GM21723 (cell line): ENCODE measurements around the gene TNFRSF8.
A peak's percentile ranks its signal among the peaks of the same experiment; 100 is the strongest.

Experiments used
- ATAC-seq: cut with Tn5 transposase; IDR thresholded peaks from one replicate; pipeline ENCODE4 v1.9.1; 2021; ENCODE audit warnings: mild to moderate bottlenecking, moderate library complexity; ENCODE audit not compliant: unreplicated experiment

The TNFRSF8 gene

DNA sequence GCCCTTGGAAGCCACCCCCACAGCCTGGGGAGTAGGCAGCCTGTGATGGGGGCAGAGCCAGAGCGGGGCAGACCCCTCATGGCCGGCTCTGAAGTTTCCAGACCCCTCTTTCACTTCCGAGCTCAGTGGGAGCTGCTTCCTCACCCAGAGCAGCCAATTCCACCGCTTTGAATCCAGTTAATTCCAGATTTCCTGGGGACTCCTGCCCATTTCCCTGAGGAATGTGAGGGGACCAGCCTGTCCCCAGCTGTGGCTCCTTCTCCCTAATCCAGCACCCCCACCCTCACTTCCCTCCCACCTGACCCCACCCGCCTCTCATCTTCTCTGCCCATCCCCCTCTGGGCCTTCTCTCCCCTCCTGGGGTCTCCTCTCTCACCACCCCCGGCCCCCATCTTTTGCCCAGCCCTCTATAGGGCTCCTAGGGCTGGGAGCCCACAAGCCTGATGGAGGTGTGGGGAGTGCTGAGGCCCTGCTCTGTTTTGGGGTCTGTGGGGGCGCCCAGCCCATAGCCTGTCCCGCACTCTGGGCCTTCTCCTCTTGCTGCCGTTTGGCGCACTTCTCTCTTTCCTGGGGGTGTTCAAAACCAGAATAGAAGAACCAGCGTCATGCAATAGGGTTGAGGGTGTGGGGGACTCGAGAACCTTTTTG is 77.5 kb downstream of the TNFRSF8 start:
- ATAC-seq, result no peak

DNA sequence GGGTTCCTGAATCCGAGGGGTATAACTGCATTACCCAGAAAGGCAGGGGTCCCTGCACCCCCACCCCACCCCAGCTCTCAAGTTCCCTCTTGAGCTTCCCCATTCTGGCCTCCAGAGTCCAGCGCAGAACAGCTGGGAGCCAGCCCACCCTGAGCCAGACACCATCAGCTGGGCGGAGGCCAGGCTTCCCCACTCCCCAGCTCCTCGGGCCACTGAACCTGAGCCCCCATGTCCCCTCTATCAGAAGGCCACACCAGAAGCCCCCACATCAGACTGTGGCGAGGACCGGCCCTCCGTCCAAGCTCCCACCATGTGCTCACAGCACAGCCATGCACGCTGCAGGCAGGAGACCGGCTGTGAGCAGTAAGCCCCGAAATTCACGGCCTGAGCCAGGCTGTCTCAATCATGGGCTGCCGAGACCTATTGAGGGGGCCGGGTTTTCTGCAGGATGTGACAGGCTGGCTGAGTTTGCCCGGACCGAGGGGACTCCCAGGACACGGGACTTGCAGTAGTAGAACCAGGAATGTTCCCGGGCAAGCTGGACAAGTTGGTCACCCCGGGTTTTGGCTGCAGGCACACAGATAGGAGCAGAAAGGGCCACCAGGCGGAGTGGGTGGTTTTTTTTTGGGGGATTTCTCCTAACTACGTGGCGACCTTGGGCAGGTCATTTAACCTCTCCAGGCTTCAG is 78.2 kb downstream of the TNFRSF8 start:
- ATAC-seq, result no peak

DNA sequence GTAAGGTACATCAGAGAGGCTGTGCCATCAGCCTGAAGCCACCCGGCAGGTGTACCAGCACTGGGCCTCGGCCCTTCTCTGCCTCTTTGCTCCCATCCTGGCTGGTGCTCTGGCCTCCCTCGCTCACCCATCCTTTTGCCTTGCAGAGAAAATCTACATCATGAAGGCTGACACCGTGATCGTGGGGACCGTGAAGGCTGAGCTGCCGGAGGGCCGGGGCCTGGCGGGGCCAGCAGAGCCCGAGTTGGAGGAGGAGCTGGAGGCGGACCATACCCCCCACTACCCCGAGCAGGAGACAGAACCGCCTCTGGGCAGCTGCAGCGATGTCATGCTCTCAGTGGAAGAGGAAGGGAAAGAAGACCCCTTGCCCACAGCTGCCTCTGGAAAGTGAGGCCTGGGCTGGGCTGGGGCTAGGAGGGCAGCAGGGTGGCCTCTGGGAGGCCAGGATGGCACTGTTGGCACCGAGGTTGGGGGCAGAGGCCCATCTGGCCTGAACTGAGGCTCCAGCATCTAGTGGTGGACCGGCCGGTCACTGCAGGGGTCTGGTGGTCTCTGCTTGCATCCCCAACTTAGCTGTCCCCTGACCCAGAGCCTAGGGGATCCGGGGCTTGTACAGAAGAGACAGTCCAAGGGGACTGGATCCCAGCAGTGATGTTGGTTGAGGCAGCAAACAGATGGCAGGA is 79.2 kb downstream of the TNFRSF8 start:
- ATAC-seq, result no peak

DNA sequence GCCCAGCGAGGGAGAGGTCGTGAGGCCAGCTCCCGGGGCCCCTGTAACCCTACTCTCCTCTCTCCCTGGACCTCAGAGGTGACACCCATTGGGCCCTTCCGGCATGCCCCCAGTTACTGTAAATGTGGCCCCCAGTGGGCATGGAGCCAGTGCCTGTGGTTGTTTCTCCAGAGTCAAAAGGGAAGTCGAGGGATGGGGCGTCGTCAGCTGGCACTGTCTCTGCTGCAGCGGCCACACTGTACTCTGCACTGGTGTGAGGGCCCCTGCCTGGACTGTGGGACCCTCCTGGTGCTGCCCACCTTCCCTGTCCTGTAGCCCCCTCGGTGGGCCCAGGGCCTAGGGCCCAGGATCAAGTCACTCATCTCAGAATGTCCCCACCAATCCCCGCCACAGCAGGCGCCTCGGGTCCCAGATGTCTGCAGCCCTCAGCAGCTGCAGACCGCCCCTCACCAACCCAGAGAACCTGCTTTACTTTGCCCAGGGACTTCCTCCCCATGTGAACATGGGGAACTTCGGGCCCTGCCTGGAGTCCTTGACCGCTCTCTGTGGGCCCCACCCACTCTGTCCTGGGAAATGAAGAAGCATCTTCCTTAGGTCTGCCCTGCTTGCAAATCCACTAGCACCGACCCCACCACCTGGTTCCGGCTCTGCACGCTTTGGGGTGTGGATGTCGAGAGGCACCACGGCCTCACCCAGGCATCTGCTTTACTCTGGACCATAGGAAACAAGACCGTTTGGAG is 80.0 kb downstream of the TNFRSF8 start:
- no peak for ATAC-seq

DNA sequence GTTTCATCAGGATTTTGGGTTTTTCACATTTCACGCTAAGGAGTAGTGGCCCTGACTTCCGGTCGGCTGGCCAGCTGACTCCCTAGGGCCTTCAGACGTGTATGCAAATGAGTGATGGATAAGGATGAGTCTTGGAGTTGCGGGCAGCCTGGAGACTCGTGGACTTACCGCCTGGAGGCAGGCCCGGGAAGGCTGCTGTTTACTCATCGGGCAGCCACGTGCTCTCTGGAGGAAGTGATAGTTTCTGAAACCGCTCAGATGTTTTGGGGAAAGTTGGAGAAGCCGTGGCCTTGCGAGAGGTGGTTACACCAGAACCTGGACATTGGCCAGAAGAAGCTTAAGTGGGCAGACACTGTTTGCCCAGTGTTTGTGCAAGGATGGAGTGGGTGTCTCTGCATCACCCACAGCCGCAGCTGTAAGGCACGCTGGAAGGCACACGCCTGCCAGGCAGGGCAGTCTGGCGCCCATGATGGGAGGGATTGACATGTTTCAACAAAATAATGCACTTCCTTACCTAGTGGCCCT is 80.6 kb downstream of the TNFRSF8 start:
- no peak for ATAC-seq

DNA sequence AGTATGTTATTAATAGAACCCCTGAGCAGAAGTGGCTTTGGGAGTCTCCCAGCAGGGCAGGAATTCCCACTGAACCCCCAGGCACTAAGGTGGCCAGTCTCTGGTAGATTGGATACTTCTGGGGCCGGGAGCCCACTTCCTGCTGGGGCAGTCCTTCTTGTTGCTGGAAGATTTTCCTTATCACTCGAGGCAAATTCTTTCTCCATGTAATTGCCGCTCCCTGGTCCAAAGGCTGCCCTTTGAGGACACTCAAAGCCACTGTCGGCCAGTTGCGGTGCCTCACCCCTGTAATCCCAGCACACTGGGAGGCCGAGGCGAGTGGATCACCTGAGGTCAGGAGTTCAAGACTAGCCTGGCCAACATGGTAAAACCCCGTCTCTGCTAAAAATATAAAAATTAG is 81.1 kb downstream of the TNFRSF8 start:
- no peak for ATAC-seq

DNA sequence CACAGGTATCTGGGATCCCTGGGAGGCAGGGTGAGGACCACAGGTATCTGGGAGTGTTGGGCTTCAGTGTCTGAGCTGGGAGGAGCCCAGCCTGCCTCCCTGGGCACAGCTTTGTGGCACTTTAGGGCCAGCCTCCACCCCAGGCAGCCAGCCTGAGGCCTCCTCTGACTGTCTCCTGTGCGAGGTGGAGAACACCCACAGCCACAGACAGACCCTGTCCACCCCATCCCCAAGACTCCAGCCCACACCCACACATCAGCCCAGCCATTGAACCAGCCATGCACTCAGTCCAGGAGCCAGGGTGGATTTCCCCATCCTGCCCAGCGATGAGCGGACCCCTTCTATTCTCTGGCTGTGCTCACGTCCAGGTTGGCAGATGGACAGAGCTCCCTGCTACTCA is 81.9 kb downstream of the TNFRSF8 start:
- no peak for ATAC-seq

DNA sequence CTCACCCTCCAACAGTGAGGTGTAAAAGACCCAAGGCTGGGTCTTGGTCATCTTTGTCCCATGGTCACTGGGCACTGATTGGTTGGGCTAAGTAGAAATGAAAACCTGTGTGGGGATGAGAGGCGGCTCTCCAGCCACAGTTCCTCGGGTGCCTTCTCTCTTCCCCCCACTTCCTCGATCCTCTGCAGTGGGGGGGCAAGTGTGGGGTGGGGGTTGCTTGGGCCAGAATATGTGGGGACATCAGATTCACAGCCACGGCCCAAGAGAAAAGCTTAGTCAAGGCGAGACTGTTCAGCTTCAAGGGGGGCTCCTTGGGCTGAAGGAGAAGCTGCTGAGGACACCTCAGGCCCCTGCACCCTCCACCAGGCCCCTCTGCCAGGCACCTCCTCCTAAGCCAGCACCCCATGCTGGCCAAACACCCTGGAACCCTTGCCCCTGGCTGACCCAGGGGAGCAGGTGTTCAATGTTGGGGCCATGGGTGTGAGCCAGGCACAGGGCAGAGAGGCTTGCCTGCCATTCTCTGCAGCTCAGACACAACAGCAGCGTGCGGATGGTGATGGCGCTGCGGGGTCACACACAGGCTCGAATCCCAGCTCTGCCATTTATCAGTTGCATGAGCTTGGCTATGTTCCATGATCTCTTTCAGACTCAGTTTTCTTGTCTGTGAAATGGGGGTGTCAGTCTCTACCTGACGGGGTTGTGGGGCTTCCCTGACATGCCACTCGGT is 82.7 kb downstream of the TNFRSF8 start:
- ATAC-seq, result no peak

DNA sequence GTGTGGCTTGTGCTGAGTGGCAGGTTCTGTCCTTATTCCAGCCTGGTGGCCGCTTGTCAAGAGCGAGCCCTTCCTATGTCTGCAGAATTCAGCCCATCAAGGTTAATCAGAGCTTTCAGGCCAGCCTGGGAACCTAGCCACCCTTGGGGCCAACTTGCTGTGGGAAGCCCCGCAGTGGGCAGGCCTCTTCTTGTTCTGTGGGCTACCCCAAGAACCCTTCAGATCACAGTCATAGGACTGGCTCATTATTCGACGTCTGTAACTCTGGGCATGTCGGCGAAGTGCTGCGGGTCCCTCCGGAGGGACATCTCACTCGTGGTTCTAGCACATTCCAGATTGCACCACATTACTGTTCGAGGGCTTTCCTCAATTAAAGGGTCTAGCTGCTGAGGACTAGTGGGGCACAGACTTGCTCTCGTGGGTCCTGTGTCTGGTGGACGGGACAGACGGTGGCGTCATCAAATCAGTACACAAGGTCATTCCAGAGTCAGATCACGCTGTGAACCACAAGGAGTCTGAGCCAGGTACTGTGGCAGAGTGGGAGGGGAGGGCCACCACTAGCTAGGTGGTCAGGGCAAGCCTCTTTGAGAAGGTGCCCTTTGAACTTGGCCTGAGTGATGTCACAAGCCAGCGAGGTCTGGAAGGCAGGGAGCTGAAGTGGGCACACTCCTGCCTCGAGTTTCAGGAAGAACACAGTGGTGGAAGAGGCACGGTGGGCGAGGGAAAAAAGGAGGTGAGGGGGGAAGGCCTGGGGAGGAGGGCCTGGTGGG is 83.4 kb downstream of the TNFRSF8 start:
- ATAC-seq, result no peak

DNA sequence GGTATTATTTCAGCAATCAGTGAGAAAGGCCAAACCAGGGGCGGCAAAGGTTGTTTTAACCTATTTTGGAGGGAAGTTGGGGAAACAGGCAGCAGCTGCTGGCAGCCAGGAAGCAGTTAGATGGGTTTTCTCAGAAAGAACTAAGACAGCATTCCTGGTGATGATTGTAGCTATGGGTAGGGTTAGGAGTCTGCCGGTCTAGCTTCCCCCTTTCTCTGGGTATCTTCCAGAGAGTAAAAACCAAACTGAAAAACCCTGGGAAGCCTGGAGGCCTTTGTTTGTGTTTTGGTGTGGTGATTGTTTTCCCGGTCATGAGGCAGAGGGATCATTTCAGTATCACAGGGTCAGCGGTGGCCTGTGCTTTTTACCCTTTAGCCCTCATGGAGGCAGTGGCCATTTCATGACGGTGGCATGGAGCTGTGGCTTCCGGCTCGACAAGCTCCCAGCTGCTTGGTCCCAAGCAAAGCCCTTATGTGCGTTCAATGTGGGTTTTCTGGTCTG is 84.1 kb downstream of the TNFRSF8 start:
- ATAC-seq, result no peak

DNA sequence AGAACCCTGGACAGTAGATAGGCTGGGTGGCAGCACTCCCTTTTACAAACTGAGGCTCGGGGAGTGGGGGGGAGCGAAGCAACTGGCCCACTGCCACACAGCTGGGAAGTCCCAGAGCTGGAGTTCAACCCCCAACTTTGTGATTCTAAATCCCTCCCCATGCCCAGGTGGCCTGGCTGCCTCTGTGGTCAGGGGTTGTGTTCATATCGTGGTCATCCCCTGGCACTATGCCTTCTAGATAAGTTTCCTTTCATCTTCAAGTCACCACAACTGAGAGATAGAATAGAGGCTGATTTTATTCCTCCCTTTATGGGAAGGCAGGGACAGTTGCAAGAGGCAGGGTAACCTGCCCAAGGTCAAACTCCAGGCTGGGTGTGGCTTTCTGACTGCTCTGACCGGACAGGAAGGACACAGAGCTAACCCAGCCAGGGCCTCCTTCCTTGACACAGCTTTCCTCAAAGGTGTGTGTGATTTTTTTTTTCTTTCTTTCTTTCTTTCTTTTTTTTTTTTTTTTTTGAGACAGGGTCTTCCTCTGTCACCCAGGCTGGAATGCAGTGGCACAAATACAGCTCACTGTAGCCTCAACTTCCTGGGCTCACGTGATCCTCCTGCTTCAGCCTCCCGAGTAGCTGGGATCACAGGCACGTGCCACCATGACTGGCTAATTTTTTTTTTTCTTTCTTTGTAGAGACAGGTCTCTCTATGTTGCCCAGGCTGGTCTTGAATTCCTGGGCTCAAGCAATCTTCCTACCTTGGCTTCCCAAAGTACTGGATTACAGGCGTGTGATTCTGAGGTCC is 85.3 kb downstream of the TNFRSF8 start:
- no peak for ATAC-seq

DNA sequence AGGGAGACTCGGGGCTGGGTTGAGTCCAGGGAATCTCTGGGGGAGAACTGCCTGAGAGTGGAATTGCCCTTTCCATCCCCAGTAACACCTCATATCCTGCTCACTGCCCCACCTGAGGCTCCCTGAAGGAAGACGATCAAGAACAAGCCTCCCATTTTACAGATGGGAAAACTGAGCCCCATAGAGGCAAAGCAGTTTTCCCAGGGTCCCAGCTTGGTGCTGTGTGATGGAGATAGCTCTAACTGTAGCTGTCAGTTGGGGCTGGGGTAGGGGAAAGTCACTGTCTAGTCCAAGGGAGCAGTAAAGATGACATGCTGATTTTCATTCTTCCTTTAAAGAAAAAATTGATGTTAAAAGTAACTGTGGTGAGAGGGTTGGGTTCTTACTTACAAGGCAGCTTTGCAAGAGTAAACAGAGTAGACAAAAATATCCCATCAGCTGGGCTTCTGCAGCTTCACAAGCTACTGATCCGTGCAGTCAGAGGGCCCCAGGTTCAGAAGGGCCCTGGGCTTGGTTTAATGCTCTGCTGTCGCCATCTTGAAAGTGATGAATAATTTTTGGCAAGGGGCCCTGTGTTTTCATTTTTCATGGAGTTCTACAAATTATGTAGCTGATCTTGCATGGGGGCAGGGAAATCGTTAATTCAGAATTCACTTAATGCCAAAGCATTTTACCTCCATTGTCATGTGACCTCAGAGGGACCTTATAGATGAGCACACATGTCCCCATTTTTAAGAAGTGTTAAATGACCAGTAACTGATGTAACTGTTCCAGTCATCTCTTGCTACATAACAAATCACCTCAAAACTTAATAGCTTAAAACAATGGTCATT is 86.1 kb downstream of the TNFRSF8 start:
- ATAC-seq, result no peak

DNA sequence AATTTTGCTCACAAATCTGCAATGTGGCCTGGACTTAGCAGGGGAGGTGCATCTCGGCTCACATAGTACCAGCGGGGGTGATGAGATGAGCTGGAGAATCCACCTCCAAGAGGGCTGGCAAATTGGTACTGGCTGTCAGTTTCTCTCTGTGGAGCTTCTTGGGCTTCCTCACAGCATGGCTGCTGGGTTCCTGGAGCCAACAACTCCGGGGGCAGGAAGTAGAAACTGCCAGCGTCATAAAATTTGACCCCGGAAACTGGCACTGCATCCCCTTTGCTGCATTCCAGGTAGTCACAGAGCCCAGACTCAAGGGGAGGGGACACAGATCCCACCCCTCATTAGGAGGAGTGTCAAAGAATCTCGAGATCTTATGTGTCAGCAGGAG is 86.7 kb downstream of the TNFRSF8 start:
- no peak for ATAC-seq

DNA sequence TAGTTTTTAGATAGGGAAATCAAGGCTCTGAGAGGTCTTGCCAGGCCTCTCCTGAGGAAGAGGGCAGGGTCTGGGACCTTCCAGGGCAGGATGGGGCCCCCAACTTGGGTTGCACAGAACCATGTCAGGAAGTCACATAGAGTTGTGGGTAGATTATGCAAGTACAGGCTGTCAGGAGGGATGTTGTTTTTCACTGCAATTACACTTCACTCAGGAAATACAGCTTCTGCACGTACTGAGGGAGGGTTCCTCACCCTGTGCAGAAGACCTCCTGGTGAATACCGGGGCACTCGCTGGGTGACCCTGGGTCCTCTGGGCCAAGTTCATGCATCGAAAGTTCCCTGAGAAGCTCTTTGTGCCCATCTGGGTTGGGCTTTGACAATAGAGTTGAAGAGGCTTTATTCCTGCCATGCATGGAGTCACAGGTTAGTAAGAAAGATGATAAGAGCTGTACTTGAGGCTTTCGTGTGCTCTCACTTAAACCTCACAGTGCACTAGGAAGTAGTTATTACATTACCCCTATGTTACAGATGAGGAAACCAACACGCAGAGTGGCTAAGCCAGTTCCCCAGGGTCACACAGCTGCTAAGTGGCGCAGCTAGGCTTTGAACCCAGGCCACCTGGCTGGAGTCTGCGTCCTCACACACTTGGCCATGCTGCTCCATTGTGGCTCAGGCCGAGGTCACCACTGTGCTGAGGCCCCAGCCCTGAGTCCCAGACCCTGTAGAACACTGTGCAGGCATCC is 87.5 kb downstream of the TNFRSF8 start:
- ATAC-seq, result no peak

DNA sequence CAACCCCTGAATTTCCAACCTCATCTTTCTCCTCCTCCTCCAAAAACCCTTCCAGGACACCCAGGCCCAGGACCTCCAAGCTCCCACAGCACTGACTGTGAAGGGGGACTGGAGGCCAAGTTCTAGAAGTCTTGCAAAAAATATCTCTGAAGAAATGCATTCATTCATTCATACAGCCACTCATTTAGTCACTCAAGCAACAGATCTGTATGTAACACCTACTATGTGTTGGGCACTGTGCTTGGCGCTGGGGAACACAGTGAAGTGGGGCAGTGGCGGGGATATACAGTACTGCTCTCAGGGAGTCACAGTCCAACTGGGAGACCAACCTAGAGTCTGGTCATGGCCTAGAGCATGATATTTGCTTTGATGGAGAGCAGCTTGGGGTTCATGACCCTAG is 88.4 kb downstream of the TNFRSF8 start:
- ATAC-seq, result no peak

DNA sequence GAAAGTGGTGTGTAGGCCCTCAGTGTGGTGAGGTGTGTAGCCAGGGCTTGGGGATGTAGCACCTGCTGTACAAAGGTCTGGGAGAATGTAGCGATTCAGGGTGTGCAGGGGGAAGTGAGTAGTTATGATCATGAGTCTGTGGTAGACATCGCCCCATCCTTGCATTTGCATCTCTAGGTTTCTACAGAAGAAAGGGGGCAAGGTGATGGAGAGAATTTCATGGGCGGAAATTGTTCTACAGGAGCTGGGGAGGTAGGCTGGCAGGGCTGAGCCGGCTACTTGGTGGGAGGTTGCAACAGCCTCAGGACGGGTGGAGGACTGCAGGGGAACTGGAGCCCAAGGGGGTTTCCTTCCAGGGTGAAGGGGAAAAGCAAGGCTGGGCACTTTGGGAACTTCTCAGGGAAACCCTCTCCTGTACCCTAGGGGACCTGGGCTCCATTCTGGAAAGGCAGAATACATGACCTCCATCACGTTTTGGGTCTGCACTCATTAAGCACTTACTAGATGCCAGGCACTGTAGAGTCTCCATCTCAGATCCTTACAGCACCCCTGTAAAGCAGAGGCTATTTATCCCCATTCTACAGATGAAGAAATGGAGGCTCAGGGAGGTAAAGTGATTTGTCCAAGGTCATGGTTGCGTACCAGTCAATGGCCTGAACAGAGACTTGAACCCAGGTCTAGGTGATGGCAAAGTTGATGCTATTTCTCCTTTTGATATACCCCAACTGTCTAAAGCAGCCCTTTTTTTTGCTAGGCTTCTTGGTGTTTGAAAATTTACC is 89.2 kb downstream of the TNFRSF8 start:
- ATAC-seq, result peak; percentile 73
